ENCODE data around the gene PAFAH2.

GRCh38 chr1:26016258-26016952 is 18.5 kb upstream of the PAFAH2 start:
- TF ChIP-seq ZC3H10 (CRISPR knock-in tag; IDR thresholded peaks at IDR 0.05) (no peak), CREB5 (CRISPR knock-in tag; IDR thresholded peaks at IDR 0.05; ENCODE audit: low read depth) (no peak), ZFP3 (CRISPR knock-in tag; IDR thresholded peaks at IDR 0.05) (no peak), ZFP30 (CRISPR knock-in tag; IDR thresholded peaks at IDR 0.05) (no peak), TOX (CRISPR knock-in tag; IDR thresholded peaks at IDR 0.05; ENCODE audit: borderline replicate concordance) (no peak), TSHZ2 (CRISPR knock-in tag; IDR thresholded peaks at IDR 0.05) (no peak), ARNTL (CRISPR knock-in tag; IDR thresholded peaks at IDR 0.05; ENCODE audit: borderline replicate concordance, low read depth) (no peak), ZNF70 (CRISPR knock-in tag; IDR thresholded peaks at IDR 0.05) (no peak), OSR1 (CRISPR knock-in tag; IDR thresholded peaks at IDR 0.05) (no peak)
